ENCODE data around the gene CRYBA2. TPM values are rescaled to one million over a fixed set of nuclear protein-coding genes. Genes with fewer than 3 reads are reported as not detected.

CRYBA2 gene
- total and polyA plus RNA-seq, 2 experiments from 2014 or later = not detected

GRCh38 chr2:218959761-218960308 is 33.4 kb downstream of the CRYBA2 start:
- Histone ChIP-seq H3K4me3 (peak overlapping the region; percentile 69), H2AFZ (peak overlapping the region; percentile 63)
- no peak for DNase-seq

GRCh38 chr2:218959141-218959731 is 34.0 kb downstream of the CRYBA2 start, which contains the start of gene CDK5R2:
Gene CDK5R2 (plus strand): TSS chr2:218959666. CDS start chr2:218959821, 155 bp downstream.
- no peaks in the 10 kb centered on the region for H3K4me1 ChIP-seq (ENCODE audit: insufficient read depth)
- H4K20me1 ChIP-seq (ENCODE audit: insufficient read depth) = no peaks in the 10 kb centered on the region
- no peaks in the 10 kb centered on the region for H3K9me2 ChIP-seq (ENCODE audit: insufficient read depth)
- H3K79me2 ChIP-seq (ENCODE audit: insufficient read depth) = no peaks in the 10 kb centered on the region
- H3K27ac ChIP-seq = no peak within 1 kb of the TSS
- no peak within 1 kb of the TSS for H3K9ac ChIP-seq
- peak within 1 kb of the TSS; percentile 63 for H2AFZ ChIP-seq
- no peaks in the 10 kb centered on the region; the same call in 1 of the 2 replicates for H3F3A ChIP-seq (ENCODE audit: insufficient read depth)
- no peaks in the 10 kb centered on the region for H3K36me3 ChIP-seq (ENCODE audit: low read depth)
- TF ChIP-seq EZH2phosphoT487 (IDR thresholded peaks at IDR 0.05; ENCODE audit: insufficient read depth, low read depth) (no peak), EZH2 (IDR thresholded peaks at IDR 0.05; ENCODE audit: insufficient read depth, poor library complexity, severe bottlenecking) (no peak)
- H3K9me3 ChIP-seq (ENCODE audit: low read depth) = no peaks in the 10 kb centered on the region
- peak within 1 kb of the TSS; percentile 80 for H3K4me2 ChIP-seq (ENCODE audit: unreplicated experiment)
- peaks cover 44% of the 10 kb centered on the region for H3K27me3 ChIP-seq (replicated peaks; ENCODE audit: insufficient read depth)
- H3K4me3 ChIP-seq = peak within 1 kb of the TSS; percentile 69
- peak; percentile 85 for DNase-seq
- 4 to 6% methylated on average over 21 to 34 of the region's 37 CpGs for WGBS, 2 experiments (ENCODE audit: low coverage in 1 of 2, low lambda C conversion rate in 2 of 2, missing lambda C conversion rate in 2 of 2)
- in situ Hi-C loops (cut with MboI) = no loop called here

More at GRCh38 chr2:218959761-218960308, 33.4 kb downstream of the CRYBA2 start:
- no peaks in the 10 kb centered on the region for H3K9me3 ChIP-seq (ENCODE audit: low read depth)
- H3K79me2 ChIP-seq (ENCODE audit: insufficient read depth) = no peaks in the 10 kb centered on the region
- H4K20me1 ChIP-seq (ENCODE audit: insufficient read depth) = no peaks in the 10 kb centered on the region
- in situ Hi-C loops (cut with MboI) = no loop called here
- TF ChIP-seq EZH2phosphoT487 (IDR thresholded peaks at IDR 0.05; ENCODE audit: insufficient read depth, low read depth) = 0 out of 2 replicates have a peak, but pooled peaks have one; percentile 80
- TF ChIP-seq EZH2 (IDR thresholded peaks at IDR 0.05; ENCODE audit: insufficient read depth, poor library complexity, severe bottlenecking) = no peak
- H3K27me3 ChIP-seq (replicated peaks; ENCODE audit: insufficient read depth) = peaks cover 48% of the 10 kb centered on the region
- no peak overlapping the region for H3K27ac ChIP-seq
- H3K36me3 ChIP-seq (ENCODE audit: low read depth) = no peaks in the 10 kb centered on the region
- H3K4me2 ChIP-seq (ENCODE audit: unreplicated experiment) = peak overlapping the region; percentile 80
- H3F3A ChIP-seq (ENCODE audit: insufficient read depth) = no peaks in the 10 kb centered on the region; the same call in 1 of the 2 replicates
- no peak overlapping the region for H3K9ac ChIP-seq
- no peaks in the 10 kb centered on the region for H3K4me1 ChIP-seq (ENCODE audit: insufficient read depth)
- WGBS, 2 experiments (ENCODE audit: low coverage in 1 of 2, low lambda C conversion rate in 2 of 2, missing lambda C conversion rate in 2 of 2) = 1 to 2% methylated on average over 25 to 34 of the region's 67 CpGs
- no peaks in the 10 kb centered on the region for H3K9me2 ChIP-seq (ENCODE audit: insufficient read depth)

- WGBS, 2 experiments (ENCODE audit: low coverage in 1 of 2, low lambda C conversion rate in 2 of 2, missing lambda C conversion rate in 2 of 2) = 65 to 100% methylated on average over 1 of the region's 1 CpG
- H3K36me3 ChIP-seq (ENCODE audit: low read depth) = no peaks in the 10 kb centered on the region
These were observed 34.9 kb downstream of the CRYBA2 start for GRCh38 chr2:218958276-218958675.

GRCh38 chr2:218957671-218958070 is 35.6 kb downstream of the CRYBA2 start:
- WGBS, 2 experiments (ENCODE audit: low coverage in 1 of 2, low lambda C conversion rate in 2 of 2, missing lambda C conversion rate in 2 of 2) = 54 to 55% methylated on average over 4 of the region's 4 CpGs
- H4K20me1 ChIP-seq (ENCODE audit: insufficient read depth) = no peaks in the 10 kb centered on the region
- H3K4me1 ChIP-seq (ENCODE audit: insufficient read depth) = no peaks in the 10 kb centered on the region
- H3K79me2 ChIP-seq (ENCODE audit: insufficient read depth) = no peaks in the 10 kb centered on the region
- H3F3A ChIP-seq (ENCODE audit: insufficient read depth) = no peaks in the 10 kb centered on the region
- DNase-seq = no peak
- H3K9ac ChIP-seq = no peak overlapping the region
- H3K27me3 ChIP-seq (replicated peaks; ENCODE audit: insufficient read depth) = peaks cover 46% of the 10 kb centered on the region
- in situ Hi-C loops (cut with MboI) = no loop called here
- no peak overlapping the region for H3K4me3 ChIP-seq
- H2AFZ ChIP-seq = no peak overlapping the region
- TF ChIP-seq EZH2 (IDR thresholded peaks at IDR 0.05; ENCODE audit: insufficient read depth, poor library complexity, severe bottlenecking) (no peak), EZH2phosphoT487 (IDR thresholded peaks at IDR 0.05; ENCODE audit: insufficient read depth, low read depth) (no peak)
- no peaks in the 10 kb centered on the region for H3K9me3 ChIP-seq (ENCODE audit: low read depth)
- no peak overlapping the region for H3K27ac ChIP-seq
- no peak overlapping the region for H3K4me2 ChIP-seq (ENCODE audit: unreplicated experiment)
- no peaks in the 10 kb centered on the region for H3K9me2 ChIP-seq (ENCODE audit: insufficient read depth)
- H3K36me3 ChIP-seq (ENCODE audit: low read depth) = no peaks in the 10 kb centered on the region

More at GRCh38 chr2:218958276-218958675, 34.9 kb downstream of the CRYBA2 start:
- Histone ChIP-seq H3K79me2 (ENCODE audit: insufficient read depth) (no peaks in the 10 kb centered on the region), H3K27me3 (replicated peaks; ENCODE audit: insufficient read depth) (peaks cover 44% of the 10 kb centered on the region), H4K20me1 (ENCODE audit: insufficient read depth) (no peaks in the 10 kb centered on the region), H3K9ac (no peak overlapping the region), H3K4me3 (no peak overlapping the region), H2AFZ (no peak overlapping the region), H3K27ac (no peak overlapping the region), H3K9me3 (ENCODE audit: low read depth) (no peaks in the 10 kb centered on the region), H3F3A (ENCODE audit: insufficient read depth) (no peaks in the 10 kb centered on the region), H3K9me2 (ENCODE audit: insufficient read depth) (no peaks in the 10 kb centered on the region), H3K4me2 (ENCODE audit: unreplicated experiment) (no peak overlapping the region), H3K4me1 (ENCODE audit: insufficient read depth) (no peaks in the 10 kb centered on the region)
- TF ChIP-seq EZH2 (IDR thresholded peaks at IDR 0.05; ENCODE audit: insufficient read depth, poor library complexity, severe bottlenecking) = no peak
- no peak for TF ChIP-seq EZH2phosphoT487 (IDR thresholded peaks at IDR 0.05; ENCODE audit: insufficient read depth, low read depth)
- in situ Hi-C loops (cut with MboI) = no loop called here
- no peak for DNase-seq
